Esophagus muscularis mucosa (tissue), 4 donors: Measurements from ENCODE around the gene SMAP1. TPM values are rescaled to one million over a fixed set of nuclear protein-coding genes. Genes with fewer than 3 reads are reported as not detected.

Source experiments
- DNase-seq: peaks from one replicate; pipeline ENCODE4 v3.0.0-alpha.2; 2017; ENCODE audit errors: extremely low spot score
- H3K27ac ChIP-seq, 4 donors: fragments of 200-600 bp; sonication (generic); replicated peaks in 1 of 4; 1 replicate in 3 of 4; 2 replicates in 1 of 4; pipeline ENCODE4 v1.5.1; 2016 to 2019; ENCODE audit warnings: mild to moderate bottlenecking in 1 of 4
- H3K27me3 ChIP-seq, 4 donors: fragments of 200-600 bp; sonication (generic); one replicate each; pipeline versions ENCODE4 v1.5.1 to v1.6.0; 2016 to 2019
- H3K36me3 ChIP-seq, 4 donors: fragments of 200-600 bp; sonication (generic); one replicate each; pipeline ENCODE4 v1.5.1; 2016 to 2019
- H3K4me1 ChIP-seq, 4 donors: fragments of 200-600 bp; sonication (generic); one replicate each; pipeline ENCODE4 v1.5.1; 2016 to 2019
- H3K4me3 ChIP-seq, 4 donors: fragments of 200-600 bp; sonication (generic); 1 replicate in 2 of 4; 2 replicates in 2 of 4; pipeline ENCODE4 v1.5.1; 2016 to 2019; ENCODE audit warnings: mild to moderate bottlenecking in 4 of 4, moderate library complexity in 1 of 4
- H3K9me3 ChIP-seq, 4 donors: fragments of 200-600 bp; sonication (generic); 1 replicate in 3 of 4; 2 replicates in 1 of 4; pipeline ENCODE4 v1.5.1; 2016 to 2019
- EP300 ChIP-seq: sonication (generic); formaldehyde crosslinking; IDR thresholded peaks from one replicate; pipeline ENCODE4 v1.6.1; 2017; ENCODE audit warnings: antibody characterized with exemption
- POLR2A ChIP-seq: fragments of 450-650 bp; IDR thresholded peaks from one replicate; pipeline ENCODE4 v1.6.1; 2017; ENCODE audit warnings: antibody characterized with exemption, moderate library complexity, mild to moderate bottlenecking, low read depth
- POLR2AphosphoS5 ChIP-seq, 2 donors: sonication (generic); formaldehyde crosslinking; IDR thresholded peaks; one replicate each; pipeline ENCODE4 v1.6.1; 2017; ENCODE audit warnings: antibody characterized with exemption in 2 of 2
- WGBS: methylation state at CpG from one replicate; pipeline ENCODE4 v1.1.5; 2018; 5-methylcytosine and 5-hydroxymethylcytosine counted together
- intact Hi-C: fragments of 100-400 bp; cut with DNase I; formaldehyde crosslinking; loops from one replicate; pipeline ENCODE4 v1.15.1; 2023
- total RNA-seq, 4 donors: library from RNA; depleted of rRNA; stranded (reverse); fragments of >200 nt; gene quantifications; one replicate each; pipeline versions ENCODE4 v1.1.0 to v1.2.1, GENCODE V29; 2016
- TF ChIP-seq, protein P1 (sequence below), 3 experiments: fragments of 200-600 bp in 2 of 3; fragments of 450-650 bp in 1 of 3; sonication (generic) in 2 of 3; IDR thresholded peaks; one replicate each; pipeline ENCODE4 v1.5.1; 2017 to 2019; ENCODE audit warnings: antibody characterized with exemption in 3 of 3, mild to moderate bottlenecking in 2 of 3, moderate library complexity in 1 of 3

The SMAP1 gene
- total RNA-seq, 4 donors from 2014 or later, result 23.7 to 33.1 (median 29.5) TPM

DNA sequence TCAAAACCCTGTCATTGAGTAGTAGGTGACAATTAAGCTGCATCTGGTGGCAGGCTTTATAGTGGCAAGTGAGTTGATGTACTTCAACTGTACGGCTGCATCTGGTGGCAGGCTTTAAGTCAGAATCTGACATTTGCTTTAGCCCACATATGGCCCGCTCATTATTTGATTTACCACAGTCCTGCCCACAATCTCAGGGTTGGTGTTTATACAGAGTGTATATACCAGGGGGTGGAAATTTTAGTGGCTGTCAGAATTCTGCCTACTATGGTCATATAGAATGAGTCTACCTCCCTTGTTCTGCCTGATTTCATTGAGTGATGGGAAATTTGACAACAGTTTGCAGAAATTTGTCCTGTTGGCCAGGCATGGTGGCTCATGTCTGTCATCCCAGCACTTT is 112.3 kb downstream of the SMAP1 start:
- intact Hi-C loops, result no loop called here
- TF ChIP-seq POLR2AphosphoS5 (IDR thresholded peaks at IDR 0.05), result no peak
- TF ChIP-seq, protein P1, sequence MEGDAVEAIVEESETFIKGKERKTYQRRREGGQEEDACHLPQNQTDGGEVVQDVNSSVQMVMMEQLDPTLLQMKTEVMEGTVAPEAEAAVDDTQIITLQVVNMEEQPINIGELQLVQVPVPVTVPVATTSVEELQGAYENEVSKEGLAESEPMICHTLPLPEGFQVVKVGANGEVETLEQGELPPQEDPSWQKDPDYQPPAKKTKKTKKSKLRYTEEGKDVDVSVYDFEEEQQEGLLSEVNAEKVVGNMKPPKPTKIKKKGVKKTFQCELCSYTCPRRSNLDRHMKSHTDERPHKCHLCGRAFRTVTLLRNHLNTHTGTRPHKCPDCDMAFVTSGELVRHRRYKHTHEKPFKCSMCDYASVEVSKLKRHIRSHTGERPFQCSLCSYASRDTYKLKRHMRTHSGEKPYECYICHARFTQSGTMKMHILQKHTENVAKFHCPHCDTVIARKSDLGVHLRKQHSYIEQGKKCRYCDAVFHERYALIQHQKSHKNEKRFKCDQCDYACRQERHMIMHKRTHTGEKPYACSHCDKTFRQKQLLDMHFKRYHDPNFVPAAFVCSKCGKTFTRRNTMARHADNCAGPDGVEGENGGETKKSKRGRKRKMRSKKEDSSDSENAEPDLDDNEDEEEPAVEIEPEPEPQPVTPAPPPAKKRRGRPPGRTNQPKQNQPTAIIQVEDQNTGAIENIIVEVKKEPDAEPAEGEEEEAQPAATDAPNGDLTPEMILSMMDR (IDR thresholded peaks at IDR 0.05), result no peak
- TF ChIP-seq EP300, result no peak
- TF ChIP-seq POLR2A, result no peak
- Histone ChIP-seq H3K9me3 (no peaks in the 10 kb centered on the region), H3K4me1 (no peaks in the 10 kb centered on the region), H3K27ac (no peak overlapping the region), H3K36me3 (peaks cover 0 to 8% (median 4%) of the 10 kb centered on the region in 4 donors), H3K27me3 (no peaks in the 10 kb centered on the region), H3K4me3 (no peak overlapping the region)
- no peak for DNase-seq
- WGBS, result 85% methylated on average over 2 of the region's 2 CpGs

DNA sequence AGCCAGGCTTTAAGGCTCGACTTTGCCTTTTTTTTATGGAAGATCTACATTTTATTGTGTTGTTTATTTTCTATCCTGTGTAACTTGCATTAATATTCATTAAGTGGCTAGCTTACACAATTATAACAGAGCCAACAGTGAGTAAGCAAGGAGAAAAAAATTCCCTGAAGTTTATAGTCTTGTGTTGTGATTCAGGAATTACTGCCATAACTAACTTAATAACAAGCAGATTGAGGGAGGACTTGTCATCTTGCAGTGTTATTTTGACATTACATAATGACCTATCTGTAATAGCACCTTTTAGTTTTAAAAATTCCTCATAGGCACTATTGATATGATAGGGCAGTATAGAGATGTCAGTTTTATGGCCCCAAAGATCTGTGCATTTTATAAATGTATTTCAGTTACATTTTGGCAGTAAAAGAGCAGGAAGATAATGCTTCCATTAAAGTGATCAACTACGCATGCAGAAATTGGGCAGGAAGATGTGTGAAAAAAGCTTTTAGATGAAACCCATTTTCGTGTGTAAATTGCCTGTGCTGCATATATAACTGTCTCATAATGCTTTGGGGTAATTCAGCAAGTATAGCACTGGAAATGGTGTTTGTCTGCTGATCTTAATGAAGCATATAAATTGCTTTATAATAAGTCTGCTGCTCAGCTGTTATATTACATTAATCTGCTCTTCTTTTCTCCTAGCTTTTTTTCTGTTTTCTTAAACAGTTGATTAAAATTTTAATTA is 123.0 kb downstream of the SMAP1 start:
- H3K27ac ChIP-seq, result no peak overlapping the region
- no peaks in the 10 kb centered on the region for H3K9me3 ChIP-seq
- TF ChIP-seq POLR2A, result no peak
- TF ChIP-seq EP300, result no peak
- TF ChIP-seq, protein P1 (IDR thresholded peaks at IDR 0.05), result no peak
- DNase-seq, result no peak
- no peaks in the 10 kb centered on the region for H3K27me3 ChIP-seq
- intact Hi-C loops, result no loop called here
- 89% methylated on average over 3 of the region's 3 CpGs for WGBS
- no peaks in the 10 kb centered on the region for H3K36me3 ChIP-seq
- no peak overlapping the region for H3K4me3 ChIP-seq
- H3K4me1 ChIP-seq, result no peaks in the 10 kb centered on the region

DNA sequence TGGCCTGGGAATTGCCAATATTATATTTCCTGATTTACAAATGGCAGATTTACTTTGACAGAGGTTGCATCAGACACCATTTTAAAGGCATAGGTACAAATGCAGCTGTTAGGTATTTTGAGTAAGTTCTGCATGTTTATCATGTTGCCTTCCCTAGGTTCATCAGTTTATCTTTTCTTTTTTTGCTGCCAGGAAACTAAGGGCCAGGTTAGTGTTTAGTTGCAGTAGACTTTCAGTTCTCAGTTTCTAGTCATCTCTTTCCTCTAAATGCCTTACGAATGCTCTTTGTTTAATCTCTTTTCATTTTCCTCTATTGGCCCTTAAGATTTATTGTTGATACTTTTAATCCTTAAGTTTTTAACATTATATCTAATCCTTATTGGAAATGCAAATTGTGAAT is 129.9 kb downstream of the SMAP1 start:
- TF ChIP-seq, protein P1 (IDR thresholded peaks at IDR 0.05), result no peak
- TF ChIP-seq EP300 (no peak), POLR2AphosphoS5 (IDR thresholded peaks at IDR 0.05) (no peak), POLR2A (no peak)
- Histone ChIP-seq H3K36me3 (no peaks in the 10 kb centered on the region), H3K27ac (no peak overlapping the region), H3K9me3 (no peaks in the 10 kb centered on the region), H3K27me3 (no peaks in the 10 kb centered on the region), H3K4me3 (no peak overlapping the region), H3K4me1 (no peaks in the 10 kb centered on the region)
- intact Hi-C loops, result no loop called here
- WGBS, result 89% methylated on average over 1 of the region's 1 CpG
- DNase-seq, result no peak

DNA sequence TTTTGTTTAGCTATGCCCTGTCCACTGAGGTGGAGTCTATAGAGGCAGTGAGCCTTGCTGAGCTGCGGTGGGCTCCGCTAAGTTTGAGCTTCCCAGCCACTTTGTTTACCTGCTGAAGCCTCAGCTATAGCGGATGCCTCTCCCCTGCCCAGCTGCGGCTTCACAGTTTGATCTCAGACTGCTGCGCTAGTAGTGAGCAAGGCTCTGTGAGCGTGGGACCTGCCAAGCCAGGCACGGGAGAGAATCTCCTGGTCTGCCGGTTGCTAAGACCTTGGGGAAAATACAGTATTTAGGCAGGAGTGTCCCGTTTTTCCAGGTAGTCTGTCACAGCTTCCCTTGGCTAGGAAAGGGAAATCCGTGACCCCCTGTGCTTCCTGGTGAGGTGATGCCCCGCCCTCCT is 138.4 kb downstream of the SMAP1 start:
- H3K27me3 ChIP-seq, result no peaks in the 10 kb centered on the region
- 98% methylated on average over 11 of the region's 11 CpGs for WGBS

More for the DNA sequence above, 138.4 kb downstream of the SMAP1 start:
- no peak for DNase-seq
- Histone ChIP-seq H3K36me3 (peaks cover 0 to 12% (median 10%) of the 10 kb centered on the region in 4 donors), H3K27ac (no peak overlapping the region), H3K9me3 (no peaks in the 10 kb centered on the region), H3K4me3 (no peak overlapping the region), H3K4me1 (no peaks in the 10 kb centered on the region)
- intact Hi-C loops, result no loop called here
- TF ChIP-seq, protein P1 (IDR thresholded peaks at IDR 0.05), result no peak
- TF ChIP-seq POLR2A (no peak), EP300 (no peak), POLR2AphosphoS5 (IDR thresholded peaks at IDR 0.05) (no peak)
